ENCODE data around the gene GXYLT2.

- TF ChIP-seq CTCF (IDR thresholded peaks at IDR 0.05) (no peak), POLR2A (IDR thresholded peaks at IDR 0.05) (no peak)
Observed at GRCh38 chr3:72887343-72887704, 522 bp upstream of the GXYLT2 start.
